HG02981 (cell line): ENCODE measurements around the gene CSMD2.

ENCODE experiments used
- ATAC-seq: cut with Tn5 transposase; IDR thresholded peaks from one replicate; pipeline ENCODE4 v1.9.1; 2021; ENCODE audit warnings: mild to moderate bottlenecking, moderate library complexity; ENCODE audit not compliant: unreplicated experiment

Gene CSMD2

DNA sequence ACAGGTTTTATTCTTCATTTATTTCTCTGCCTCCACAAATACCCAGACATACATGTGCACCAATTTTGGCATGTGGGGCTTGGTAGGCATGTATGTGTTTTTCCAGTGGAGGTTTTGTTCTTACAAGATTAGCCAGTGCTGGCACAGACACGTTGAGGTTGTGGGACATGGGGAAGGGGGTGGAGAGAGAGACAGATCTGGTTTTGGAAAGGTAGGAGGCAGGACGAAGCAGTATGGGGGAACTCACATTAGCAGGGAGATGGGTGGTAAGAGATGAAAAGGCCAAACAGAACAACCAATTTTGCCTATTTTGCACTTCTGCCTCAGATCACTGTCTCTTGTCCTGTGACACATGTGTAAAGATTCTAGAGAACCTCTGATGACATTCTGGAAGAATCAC, 467.2 kb downstream of the CSMD2 start:
- ATAC-seq, result no peak

GRCh38 chr1:33696962-33697361, 468.1 kb downstream of the CSMD2 start:
- no peak for ATAC-seq

GRCh38 chr1:33696311-33696710, 468.7 kb downstream of the CSMD2 start:
- no peak for ATAC-seq

GRCh38 chr1:33692206-33693188, 472.5 kb downstream of the CSMD2 start:
- no peak for ATAC-seq

DNA sequence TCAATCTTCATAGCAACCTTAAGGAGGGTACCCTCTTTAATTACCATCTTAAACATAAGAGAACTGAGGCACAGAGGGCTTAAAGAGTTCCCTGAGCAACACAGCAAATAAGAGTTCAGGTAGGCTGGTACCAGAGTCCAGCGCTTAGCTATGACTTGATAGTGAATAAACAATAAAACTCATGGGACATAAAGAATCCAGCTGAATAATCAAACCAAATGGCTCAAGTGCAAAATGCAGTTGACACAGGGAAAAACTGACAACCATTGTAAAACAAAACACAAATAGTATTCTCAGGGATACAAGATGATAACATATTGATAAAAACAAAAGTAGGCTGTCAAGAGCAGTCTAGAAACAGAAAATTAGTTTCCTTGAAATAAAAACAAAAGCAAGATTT, 478.0 kb downstream of the CSMD2 start:
- no peak for ATAC-seq

GRCh38 chr1:33686551-33686950, 478.5 kb downstream of the CSMD2 start:
- no peak for ATAC-seq

GRCh38 chr1:33685256-33685655, 479.8 kb downstream of the CSMD2 start:
- ATAC-seq, result no peak

DNA sequence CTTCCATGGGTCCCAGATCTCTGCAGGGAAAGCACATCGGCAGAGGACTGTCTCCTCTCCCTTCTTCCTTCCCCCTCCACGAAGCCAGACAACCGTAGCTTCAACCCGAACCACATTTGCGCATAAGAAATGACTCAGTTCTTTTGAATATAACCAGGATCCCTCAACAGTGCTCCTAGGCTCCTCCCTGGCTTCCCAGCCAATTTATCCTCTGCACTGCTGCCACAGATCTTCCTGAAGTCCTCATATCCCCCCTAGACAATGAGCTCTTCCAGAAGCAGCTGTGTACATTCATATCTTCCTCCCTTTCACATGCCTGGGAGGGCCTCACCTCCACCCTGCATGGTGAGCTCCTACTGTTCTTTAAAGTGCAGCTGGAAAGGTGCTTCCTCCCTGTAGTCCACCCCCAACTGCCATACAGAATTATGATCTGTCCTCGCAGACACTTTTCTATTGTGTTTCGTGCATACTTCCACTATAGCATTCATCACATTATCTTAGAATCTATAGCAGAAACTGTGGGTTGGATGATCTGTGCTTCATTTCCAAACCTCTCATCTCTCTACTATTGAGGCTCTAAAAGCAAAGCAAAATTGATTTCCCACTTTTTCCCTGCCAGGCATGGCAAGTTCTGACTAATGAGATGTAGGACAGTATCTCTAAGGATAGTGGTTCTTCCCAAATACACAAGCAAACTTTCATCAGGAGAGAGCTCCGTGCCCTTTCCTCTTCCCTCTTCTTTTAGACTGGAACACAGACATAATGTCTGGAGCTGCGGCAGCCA, 480.4 kb downstream of the CSMD2 start:
- no peak for ATAC-seq

- ATAC-seq, result no peak
Observed at GRCh38 chr1:33683913-33684312, 481.1 kb downstream of the CSMD2 start.

DNA sequence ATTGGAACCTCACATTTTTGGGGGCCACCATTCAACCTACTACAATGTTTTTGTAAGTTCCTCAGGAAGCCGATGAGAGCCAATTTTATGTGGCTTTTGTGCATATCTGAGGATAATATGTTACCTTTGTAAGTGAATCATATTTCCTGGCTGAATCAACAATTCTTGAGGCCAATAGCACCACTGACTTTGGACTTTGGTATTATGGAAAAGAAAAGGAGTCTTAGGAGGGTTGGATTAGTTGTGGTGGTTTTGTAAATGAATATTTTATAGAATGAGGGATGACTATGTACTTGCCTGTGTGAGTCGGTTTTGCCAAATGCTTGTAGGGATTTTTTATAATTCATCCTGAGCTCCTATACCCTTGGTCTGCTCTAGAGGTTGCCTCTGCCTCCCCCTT, 482.7 kb downstream of the CSMD2 start:
- ATAC-seq, result no peak

DNA sequence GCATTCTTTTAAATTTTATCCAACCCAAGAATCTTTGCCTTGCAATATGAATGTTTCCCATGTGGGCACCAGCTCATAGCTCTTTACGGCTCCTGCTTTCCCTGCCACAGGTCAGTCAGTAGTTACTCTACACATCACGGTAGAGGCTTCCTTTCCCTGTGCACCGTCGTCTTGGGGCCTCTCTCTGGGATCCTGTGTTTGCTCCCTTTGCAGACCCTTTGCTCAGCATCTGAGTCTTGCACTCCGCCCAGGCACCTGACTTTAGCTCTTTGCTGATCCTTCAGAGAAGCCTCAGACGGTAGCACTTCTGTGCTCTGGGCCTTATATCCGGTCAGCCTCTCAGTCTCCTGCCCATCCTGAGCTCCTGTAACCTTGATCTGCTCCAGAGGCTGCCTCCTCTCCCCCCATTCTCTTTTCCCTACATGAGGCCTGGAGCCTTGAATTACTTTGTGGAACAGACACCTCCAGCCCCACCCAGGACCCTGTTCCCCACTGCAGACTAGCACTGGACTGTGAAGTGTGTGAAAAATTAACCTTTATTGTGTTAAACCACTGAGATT, 484.7 kb downstream of the CSMD2 start:
- no peak for ATAC-seq

- ATAC-seq, result no peak
Observed at GRCh38 chr1:33670567-33670966, 494.5 kb downstream of the CSMD2 start.

DNA sequence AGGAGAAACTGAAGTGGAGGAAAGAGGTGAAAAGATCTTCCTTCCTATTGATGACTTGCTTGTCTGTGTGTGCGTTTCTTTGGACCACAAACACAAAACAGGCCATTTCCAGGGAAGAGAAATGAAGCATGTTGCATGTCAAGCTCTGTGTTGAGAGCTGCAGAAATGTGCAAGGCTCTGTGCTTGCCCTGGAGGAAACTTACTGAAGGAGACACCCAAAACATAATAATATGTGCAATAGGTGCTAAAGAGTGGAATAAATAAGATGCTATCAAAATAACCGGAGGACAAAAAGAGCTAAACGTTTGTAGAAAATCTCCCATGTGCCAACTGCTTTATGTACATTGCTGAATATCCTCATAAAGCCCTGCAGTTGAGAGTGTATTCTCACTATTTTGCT, 496.3 kb downstream of the CSMD2 start:
- ATAC-seq, result no peak

GRCh38 chr1:33667386-33668282, 497.4 kb downstream of the CSMD2 start:
- no peak for ATAC-seq

DNA sequence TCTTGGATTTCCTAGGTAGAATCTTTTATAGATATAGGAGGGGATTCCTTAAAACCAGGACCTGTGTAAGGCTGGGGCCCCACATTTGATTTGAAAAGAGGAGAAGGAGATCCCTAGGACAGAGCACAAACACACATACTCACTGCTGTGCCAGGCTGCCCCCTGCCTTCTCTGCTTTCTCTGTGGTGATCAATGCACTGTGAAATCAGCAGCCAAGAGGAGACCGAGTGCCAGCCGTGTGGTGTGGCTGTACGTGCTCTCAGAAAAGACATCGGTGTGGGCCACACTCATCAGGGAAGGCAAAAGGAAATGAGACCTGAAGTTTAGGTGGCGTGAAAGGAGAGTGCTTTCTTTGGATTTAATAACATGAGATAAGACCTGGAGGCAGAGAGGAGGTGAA, 498.4 kb downstream of the CSMD2 start:
- no peak for ATAC-seq

GRCh38 chr1:33661811-33662454, 503.1 kb downstream of the CSMD2 start:
- no peak for ATAC-seq

- no peak for ATAC-seq
Observed at GRCh38 chr1:33660956-33661355, 504.1 kb downstream of the CSMD2 start.

GRCh38 chr1:33660244-33660643, 504.8 kb downstream of the CSMD2 start:
- ATAC-seq, result no peak

DNA sequence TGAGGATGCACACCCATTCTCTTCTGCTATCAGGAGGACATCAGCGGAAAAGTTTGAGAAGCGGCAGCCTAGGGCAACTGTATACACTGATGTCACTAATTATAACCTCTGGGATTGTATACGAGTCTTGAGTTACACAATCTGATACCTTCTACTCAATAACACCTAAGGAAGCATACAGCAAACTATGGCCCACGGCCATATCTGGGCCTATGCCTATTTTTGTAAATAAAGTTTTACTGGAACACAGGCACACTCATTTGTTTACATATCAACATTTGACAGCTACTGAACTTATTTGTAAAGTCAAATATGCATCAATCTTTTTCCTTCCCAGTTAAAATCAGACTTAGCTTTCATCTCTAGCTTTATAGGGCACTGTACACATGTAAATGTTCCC, 505.4 kb downstream of the CSMD2 start:
- ATAC-seq, result no peak

DNA sequence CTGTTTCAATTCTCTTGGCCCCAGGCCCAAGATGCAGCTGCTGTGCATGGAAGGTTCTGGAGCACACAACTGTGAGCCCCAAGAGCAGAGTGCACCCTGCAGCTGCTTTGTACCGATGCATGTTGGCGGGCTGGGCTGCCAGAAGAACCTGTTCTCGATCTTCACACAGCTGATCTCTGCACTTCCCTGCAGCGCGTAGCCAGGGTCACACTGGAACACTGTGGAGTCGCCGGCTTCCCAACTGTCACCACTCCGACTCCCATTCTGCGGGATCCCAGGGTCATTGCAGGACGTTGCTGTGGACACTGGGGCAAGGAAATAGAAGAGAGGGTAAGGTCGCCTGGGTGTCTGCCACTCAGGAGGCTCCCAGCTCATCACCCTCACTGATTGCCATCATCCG, 507.2 kb downstream of the CSMD2 start:
- no peak for ATAC-seq
